NCI-H2081 (cell line): ENCODE measurements around the gene AJAP1.

Source experiments
- DNase-seq, 2 experiments: peaks; one replicate each; lab custom pipeline; 2025; lab: John Stamatoyannopoulos, UW

Gene AJAP1

GRCh38 chr1:4700801-4701200 lies 46.4 kb downstream of the AJAP1 start:
- no peak for DNase-seq

GRCh38 chr1:4701276-4701675 lies 46.9 kb downstream of the AJAP1 start:
- no peak for DNase-seq

- DNase-seq = no peak
Measured at GRCh38 chr1:4702464-4702863, 48.1 kb downstream of the AJAP1 start.

- DNase-seq = no peak
Measured at GRCh38 chr1:4702932-4703331, 48.5 kb downstream of the AJAP1 start.

DNA sequence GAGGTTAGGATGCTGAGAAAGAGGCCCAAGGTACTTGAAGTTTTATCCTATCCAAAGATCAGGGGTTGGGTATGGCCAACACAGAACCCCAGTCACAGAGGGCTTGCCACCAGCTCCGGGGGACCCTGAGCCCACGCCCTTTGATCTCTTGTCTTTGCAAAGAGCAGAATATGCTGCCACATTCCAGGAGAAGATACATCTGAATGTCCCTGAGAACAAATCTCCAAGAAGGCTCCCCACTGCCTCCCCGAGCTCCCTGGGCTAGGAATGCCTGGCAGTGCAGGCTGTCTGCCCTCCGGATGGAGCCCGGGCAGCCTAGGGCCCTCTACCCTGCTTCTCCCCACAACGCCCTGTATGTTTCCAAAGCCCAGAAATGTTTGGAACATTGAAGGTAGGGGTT lies 49.2 kb downstream of the AJAP1 start:
- no peak for DNase-seq

DNA sequence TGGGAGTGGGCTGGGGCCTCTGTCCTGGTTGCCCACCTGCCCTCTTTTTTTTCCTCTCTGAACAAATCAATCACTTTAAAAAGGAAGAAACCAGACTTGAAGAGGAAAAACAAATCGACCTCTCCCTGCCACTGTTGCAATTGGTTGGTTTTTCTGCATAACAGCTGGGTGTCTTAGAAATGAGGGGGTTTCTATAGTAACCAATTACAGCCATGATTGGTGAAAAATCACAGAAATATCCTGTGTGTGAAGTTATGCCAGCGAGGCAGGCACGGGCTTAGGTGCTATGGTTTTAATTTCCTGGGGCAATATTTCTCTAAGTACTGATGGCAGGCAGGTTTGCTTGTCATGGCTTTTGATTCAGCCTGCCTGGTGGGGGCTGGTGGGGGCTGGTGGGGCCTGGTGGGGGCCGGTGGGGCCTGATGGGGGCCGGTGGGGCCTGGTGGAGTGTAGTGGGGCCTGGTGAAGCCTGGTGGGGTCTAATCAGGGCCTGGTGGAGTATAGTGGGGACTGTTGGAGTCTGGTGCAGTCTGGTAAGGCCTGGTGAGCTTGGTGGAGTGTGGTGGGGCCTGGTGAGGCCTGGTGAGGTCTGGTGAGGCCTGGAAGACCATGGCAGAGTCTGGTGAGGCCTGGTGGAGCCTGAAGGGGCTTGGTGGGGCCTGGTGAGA lies 54.6 kb downstream of the AJAP1 start:
- no peak for DNase-seq

- DNase-seq = no peak
Measured at GRCh38 chr1:4709641-4710040, 55.2 kb downstream of the AJAP1 start.

GRCh38 chr1:4710592-4711415 lies 56.4 kb downstream of the AJAP1 start:
- no peak for DNase-seq

- DNase-seq = no peak
Measured at GRCh38 chr1:4711416-4712275, 57.2 kb downstream of the AJAP1 start.

DNA sequence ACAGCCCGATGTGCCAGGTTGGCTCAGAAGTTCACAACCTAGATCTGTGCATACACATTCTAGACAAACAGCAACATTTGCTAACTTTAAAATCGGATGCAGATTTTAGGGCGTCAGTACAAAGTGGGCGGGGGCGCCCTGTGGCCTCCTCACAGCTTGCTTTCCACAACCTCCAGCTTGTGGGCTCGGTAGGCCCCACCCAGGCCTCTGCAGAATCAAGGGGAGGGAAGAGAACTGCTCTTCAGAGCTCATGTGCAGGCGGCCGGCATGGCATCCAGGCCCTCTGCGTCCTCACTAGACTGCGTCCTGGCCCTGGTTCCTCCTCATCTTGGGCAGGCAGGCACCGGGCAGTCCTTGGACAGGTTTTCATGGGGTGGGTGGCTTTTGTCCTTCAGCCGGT lies 59.3 kb downstream of the AJAP1 start:
- DNase-seq = no peak

DNA sequence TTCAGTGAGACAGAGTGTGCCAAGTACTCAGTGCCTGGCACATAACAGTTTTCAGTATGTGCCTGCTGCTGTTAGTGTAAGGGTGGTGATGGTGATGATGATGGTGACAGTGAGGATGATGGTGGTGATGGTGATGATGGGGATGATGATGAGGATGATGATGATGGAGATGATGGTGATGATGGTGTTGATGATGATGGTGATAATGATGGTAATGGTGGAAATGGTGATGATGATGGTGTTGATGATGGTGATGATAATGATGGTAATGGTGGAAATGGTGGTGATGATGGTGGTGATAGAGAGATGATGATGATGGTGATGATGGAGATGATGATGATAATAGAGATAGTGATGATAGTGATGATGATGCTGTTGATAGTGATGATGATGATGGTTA lies 62.0 kb downstream of the AJAP1 start:
- no peak for DNase-seq

DNA sequence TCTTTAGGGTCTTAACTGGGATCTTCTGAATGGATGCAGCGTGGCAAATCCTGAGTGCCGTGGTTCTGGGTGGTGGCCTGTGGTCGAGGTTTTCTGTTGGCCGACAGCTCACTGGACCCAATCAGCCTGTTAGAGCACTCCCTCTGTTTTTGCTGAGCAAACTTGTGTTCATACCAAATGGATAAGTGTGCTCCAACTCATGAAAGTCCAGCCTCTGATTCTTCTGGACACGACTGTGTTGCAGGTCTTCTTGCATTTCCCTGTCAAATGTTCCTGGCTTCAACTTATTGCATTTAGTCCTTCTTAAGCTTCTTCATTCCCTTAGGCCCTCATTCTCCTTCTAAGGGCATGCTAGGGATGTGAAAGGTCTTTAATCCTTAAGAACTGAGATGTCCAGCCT lies 63.7 kb downstream of the AJAP1 start:
- no peak for DNase-seq

DNA sequence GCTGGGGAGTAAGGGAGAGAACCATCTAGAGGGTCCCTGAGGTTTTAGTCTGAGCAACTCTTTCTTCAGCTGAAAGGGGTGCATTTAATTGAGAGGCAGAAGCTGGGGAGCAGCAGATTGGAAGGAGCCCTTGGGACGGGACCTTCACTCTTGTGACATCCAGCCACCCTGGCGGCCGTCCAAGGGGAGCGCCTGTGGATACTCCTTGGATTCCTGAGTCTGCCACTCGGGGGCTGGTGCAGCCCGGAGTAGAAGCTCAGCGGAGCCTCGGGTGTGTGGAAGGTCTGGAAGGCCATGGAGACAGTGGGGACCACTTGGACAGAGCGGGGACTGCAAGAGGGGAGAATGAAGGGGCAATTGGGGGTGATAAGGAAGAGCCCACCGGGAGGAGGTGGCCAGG lies 68.7 kb downstream of the AJAP1 start:
- no peak for DNase-seq

- DNase-seq = no peak
Measured at GRCh38 chr1:4724001-4724400, 69.6 kb downstream of the AJAP1 start.

DNA sequence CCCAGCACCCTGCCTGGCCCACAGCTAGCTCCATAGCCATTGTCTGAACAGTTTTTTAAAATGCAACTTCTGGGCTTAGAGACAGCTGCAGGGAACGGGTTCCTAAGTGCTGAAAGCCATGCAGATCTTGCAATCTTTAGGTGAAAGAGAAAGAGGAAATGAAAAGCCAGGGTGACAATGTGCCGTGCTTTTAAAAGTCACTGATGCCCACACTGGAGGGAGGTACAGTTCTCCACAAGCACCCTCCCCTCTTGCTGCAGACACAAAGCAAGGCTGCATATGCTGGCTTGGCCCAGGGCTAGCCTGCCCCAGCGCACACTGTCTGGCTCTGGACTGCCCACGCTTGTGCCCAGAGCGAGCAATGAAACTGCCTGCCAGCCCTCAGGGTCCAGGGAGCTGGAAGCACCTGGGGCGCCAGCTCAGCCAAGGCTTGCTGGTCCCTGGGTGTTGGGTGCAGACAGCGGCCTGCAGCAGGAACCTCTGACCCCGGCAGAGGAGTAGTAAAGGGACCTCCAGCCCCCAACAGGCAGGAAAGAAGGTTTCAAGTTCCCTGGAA lies 70.4 kb downstream of the AJAP1 start:
- DNase-seq = no peak

- no peak for DNase-seq
Measured at GRCh38 chr1:4725416-4725815, 71.0 kb downstream of the AJAP1 start.

- DNase-seq = no peak
Measured at GRCh38 chr1:4726620-4727341, 72.4 kb downstream of the AJAP1 start.

DNA sequence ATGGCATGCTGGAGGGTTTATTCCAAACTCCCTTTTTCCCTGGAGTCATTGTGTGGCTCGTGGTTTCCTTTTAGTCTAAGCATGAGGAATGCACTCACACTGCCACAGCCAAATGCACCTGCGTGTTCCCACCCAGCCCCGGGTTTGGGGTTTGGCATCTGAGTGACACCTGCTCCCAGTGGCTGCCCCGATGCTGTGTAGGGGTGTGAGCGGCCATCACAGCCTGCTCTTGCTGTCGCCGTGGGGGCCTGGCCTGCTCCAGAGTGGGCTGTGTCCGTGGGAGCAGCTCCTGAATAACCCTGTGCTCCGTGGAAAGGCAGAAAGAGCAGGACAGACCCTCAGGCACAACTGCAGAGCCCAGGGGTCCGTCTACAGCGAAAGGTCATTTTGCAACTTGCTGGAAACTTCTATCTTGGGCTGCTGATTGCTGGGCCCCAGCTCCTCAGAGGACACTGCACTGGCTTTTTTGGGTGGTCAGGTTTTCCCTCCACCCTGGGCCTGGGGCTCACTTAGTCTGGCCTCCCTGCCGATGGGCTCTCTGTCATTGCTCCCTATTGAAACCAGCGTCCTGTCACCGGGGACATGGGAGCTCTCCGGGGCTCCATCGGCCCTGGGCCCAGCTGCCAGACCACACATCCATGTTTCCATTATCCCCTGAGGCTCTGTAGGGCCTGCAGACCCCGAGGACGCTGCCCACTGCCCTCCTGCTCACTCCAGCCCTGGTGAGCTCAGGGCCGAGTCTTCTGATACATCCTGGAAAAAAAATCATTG lies 74.1 kb downstream of the AJAP1 start:
- DNase-seq = no peak

DNA sequence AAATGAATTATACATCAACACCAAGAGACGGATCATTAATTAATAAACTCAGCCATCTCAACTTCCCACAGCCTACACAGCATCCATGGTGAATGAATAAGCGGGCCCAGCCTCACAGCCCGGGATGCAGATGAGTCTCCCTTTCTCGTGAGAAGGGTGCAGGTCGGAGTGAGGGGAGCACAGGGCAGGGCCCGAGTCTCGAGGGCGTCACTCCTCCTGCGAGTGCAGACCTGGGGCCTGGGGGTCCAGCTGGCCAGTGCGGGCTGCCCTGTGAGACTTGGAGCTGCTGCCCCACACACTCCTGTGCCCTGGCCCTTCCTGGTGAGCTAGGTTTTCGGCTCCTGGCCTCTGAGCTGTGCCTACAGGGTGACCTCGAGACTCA lies 74.7 kb downstream of the AJAP1 start:
- DNase-seq = no peak

- DNase-seq = no peak
Measured at GRCh38 chr1:4730078-4730477, 75.7 kb downstream of the AJAP1 start.
